ENCODE results near the gene ELMOD1. TPM values are rescaled to one million over a fixed set of nuclear protein-coding genes. Genes with fewer than 3 reads are reported as not detected.

ELMOD1 gene
- total and polyA plus RNA-seq, 2 experiments from 2014 or later = 1.2 to 1.6 TPM

GRCh38 chr11:107625685-107625989 lies 34.7 kb downstream of the ELMOD1 start:
- Histone ChIP-seq H3K27ac (ENCODE audit: low read depth) (peak overlapping the region; percentile 46; the same call in 1 of the 2 replicates), H3K4me1 (ENCODE audit: insufficient read depth) (peaks cover 30% of the 10 kb centered on the region), H3K36me3 (ENCODE audit: insufficient read depth) (no peaks in the 10 kb centered on the region), H2AFZ (peak overlapping the region; percentile 48), H3K4me3 (peak overlapping the region; percentile 33), H4K20me1 (replicated peaks; ENCODE audit: insufficient read depth) (no peaks in the 10 kb centered on the region), H3K4me2 (peak overlapping the region; percentile 67), H3K9me2 (ENCODE audit: insufficient read depth) (no peaks in the 10 kb centered on the region), H3K79me2 (replicated peaks; ENCODE audit: insufficient read depth) (no peaks in the 10 kb centered on the region), H3F3A (replicated peaks; ENCODE audit: low read depth) (no peaks in the 10 kb centered on the region), H3K27me3 (ENCODE audit: insufficient read depth) (no peaks in the 10 kb centered on the region)
- DNase-seq (ENCODE audit: low spot score) = no peak
- no peak for ATAC-seq
- Mint-ChIP-seq H3K36me3 (ENCODE audit: low read depth) (no peaks in the 10 kb centered on the region), H3K4me3 (no peak overlapping the region; the same call in 2 of the 3 replicates), H3K27ac (no peak overlapping the region), H3K4me1 (peaks cover 30% of the 10 kb centered on the region), H3K9me3 (no peaks in the 10 kb centered on the region), H3K27me3 (ENCODE audit: insufficient read depth, low read depth, poor library complexity) (peaks cover 3% of the 10 kb centered on the region)
- TF ChIP-seq, protein P1, sequence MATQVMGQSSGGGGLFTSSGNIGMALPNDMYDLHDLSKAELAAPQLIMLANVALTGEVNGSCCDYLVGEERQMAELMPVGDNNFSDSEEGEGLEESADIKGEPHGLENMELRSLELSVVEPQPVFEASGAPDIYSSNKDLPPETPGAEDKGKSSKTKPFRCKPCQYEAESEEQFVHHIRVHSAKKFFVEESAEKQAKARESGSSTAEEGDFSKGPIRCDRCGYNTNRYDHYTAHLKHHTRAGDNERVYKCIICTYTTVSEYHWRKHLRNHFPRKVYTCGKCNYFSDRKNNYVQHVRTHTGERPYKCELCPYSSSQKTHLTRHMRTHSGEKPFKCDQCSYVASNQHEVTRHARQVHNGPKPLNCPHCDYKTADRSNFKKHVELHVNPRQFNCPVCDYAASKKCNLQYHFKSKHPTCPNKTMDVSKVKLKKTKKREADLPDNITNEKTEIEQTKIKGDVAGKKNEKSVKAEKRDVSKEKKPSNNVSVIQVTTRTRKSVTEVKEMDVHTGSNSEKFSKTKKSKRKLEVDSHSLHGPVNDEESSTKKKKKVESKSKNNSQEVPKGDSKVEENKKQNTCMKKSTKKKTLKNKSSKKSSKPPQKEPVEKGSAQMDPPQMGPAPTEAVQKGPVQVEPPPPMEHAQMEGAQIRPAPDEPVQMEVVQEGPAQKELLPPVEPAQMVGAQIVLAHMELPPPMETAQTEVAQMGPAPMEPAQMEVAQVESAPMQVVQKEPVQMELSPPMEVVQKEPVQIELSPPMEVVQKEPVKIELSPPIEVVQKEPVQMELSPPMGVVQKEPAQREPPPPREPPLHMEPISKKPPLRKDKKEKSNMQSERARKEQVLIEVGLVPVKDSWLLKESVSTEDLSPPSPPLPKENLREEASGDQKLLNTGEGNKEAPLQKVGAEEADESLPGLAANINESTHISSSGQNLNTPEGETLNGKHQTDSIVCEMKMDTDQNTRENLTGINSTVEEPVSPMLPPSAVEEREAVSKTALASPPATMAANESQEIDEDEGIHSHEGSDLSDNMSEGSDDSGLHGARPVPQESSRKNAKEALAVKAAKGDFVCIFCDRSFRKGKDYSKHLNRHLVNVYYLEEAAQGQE (IDR thresholded peaks at IDR 0.05; ENCODE audit: unreplicated experiment) = no peak
- no peak for TF ChIP-seq EZH2 (IDR thresholded peaks at IDR 0.05; ENCODE audit: low read depth, unreplicated experiment)
- TF ChIP-seq NANOG (IDR thresholded peaks at IDR 0.05; ENCODE audit: borderline replicate concordance) = no peak
- no peak for TF ChIP-seq JUNB (IDR thresholded peaks at IDR 0.05; ENCODE audit: unreplicated experiment)
- no peak for TF ChIP-seq ZNF114 (CRISPR knock-in tag; IDR thresholded peaks at IDR 0.05)
- TF ChIP-seq ETS1 (IDR thresholded peaks at IDR 0.05) = no peak
- no peak for TF ChIP-seq CREB1 (CRISPR knock-in tag; IDR thresholded peaks at IDR 0.05; ENCODE audit: low read depth)
- no peak for TF ChIP-seq ZNF462 (CRISPR knock-in tag; IDR thresholded peaks at IDR 0.05)
- no peak for TF ChIP-seq STAT1 (IDR thresholded peaks at IDR 0.05; ENCODE audit: unreplicated experiment)
- TF ChIP-seq EZH2phosphoT487 (IDR thresholded peaks at IDR 0.05; ENCODE audit: unreplicated experiment) = no peak
- TF ChIP-seq ZNF331 (CRISPR knock-in tag; IDR thresholded peaks at IDR 0.05; ENCODE audit: low read depth) = no peak
- TF ChIP-seq, protein P2, sequence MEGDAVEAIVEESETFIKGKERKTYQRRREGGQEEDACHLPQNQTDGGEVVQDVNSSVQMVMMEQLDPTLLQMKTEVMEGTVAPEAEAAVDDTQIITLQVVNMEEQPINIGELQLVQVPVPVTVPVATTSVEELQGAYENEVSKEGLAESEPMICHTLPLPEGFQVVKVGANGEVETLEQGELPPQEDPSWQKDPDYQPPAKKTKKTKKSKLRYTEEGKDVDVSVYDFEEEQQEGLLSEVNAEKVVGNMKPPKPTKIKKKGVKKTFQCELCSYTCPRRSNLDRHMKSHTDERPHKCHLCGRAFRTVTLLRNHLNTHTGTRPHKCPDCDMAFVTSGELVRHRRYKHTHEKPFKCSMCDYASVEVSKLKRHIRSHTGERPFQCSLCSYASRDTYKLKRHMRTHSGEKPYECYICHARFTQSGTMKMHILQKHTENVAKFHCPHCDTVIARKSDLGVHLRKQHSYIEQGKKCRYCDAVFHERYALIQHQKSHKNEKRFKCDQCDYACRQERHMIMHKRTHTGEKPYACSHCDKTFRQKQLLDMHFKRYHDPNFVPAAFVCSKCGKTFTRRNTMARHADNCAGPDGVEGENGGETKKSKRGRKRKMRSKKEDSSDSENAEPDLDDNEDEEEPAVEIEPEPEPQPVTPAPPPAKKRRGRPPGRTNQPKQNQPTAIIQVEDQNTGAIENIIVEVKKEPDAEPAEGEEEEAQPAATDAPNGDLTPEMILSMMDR (conservative IDR thresholded peaks at IDR 0.05; ENCODE audit: low read depth in 2 of 2) = no peak
- TF ChIP-seq POLR2AphosphoS5 (IDR thresholded peaks at IDR 0.05; ENCODE audit: low read depth) = no peak

All from GM23338 (cell line).